HG03095 (cell line): ENCODE results near the gene EXOSC7.

Experiments used
- ATAC-seq: cut with Tn5 transposase; IDR thresholded peaks from one replicate; pipeline ENCODE4 v1.9.1; 2021; ENCODE audit warnings: moderate library complexity; ENCODE audit not compliant: unreplicated experiment

EXOSC7 gene

DNA sequence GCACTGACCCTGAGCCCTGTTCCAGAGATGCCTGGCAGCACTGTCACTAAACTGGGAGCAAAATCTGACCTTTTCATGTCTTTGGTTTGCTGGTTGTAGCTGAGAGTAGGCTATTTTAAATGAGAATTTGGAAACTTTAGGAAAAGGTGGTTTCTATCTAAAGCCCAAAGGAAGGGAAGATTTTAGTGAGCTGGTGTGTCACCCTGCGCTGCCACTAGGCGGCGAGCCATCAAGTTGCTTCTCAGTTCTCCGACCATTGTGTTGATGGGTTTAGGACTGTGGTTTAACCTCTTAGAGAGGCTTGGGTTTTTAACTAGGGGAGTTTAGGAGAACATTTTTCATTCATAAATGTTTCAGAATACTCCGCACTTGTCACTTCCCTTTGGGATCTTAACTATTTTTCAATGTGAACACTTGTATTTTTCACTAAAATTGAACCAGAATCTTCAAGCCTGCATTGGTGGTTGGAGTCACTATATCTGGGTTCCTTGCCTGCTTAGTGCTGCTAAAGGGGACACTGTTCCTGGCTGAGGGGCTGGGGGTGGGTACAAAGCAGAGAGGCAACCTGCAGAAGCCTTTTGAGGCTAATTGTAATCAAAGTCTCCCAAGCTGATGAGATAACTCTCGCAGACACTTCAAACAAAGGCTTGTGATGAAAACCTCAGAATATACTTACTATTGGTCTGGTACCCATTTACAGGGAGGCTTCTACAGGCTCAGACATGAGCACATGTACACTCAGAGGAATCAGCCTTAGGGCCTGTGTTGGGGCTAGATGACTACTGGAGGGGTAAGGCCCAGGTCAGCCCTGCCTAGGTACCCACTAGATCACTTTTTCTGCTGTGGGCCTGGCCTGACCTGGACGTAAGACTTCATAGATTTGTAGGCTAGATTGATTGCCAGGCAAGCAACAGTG is 16.8 kb downstream of the EXOSC7 start:
- no peak for ATAC-seq

DNA sequence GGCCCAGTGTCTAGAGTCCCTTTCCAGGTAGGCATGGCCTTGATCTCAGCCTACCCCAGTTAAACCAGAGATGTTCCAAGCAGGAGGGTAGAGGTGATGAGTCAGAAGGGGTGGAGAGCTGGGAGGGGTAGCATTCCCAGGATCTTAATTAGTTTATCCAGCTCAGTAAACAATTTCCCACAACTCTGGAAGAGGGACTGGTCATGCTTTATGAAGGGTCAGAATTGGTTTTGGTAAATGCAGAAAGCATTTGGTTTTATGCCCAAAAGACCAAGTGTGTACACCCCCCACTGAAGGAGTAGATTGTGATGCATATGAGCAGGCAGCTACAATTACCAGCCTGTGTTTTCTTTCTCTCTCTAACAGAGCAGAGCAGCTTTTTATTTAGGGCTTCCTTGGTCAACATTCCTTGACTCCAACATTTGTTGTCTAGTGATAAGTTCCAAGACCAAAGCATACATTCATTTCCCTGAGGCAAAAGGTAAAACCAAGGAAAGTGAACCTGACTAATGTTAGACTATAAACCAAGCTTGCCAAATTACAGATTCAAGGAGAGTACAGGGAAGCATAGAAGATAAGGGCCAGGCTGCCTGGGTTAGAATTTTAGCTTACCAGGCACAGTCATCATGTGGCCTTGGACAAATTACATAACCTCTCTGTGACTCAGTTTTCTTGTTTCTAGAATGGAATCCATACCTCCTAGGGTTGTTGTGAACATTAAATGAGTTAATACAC is 17.6 kb downstream of the EXOSC7 start:
- no peak for ATAC-seq

DNA sequence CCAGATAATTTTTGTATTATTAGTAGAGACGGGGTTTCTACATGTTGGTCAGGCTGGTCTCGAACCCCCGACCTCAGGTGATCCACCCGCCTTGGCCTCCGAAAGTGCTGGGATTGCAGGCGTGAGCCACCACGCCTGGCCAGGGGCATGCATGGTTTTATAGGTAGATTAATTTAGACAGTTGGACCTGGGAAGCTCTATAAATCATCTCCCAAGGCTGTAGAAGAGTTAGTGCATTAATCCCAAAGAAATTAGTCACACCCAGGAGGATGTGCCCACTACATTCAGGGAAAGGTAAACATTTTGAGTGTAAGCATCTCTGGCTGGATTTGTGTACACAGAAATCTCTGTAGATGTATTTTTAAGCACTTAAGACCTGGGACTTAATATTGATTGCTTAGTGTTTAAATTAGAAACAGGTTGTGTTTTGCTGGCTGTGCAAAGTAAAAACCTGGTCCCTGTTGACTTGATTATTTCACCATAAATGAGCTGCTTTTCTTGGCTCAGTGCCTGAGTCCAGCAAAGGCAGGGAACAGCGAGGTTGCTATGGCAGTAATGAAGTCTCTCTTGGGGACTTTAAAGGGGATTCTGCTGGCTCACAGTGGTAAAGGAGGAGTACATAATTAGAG is 19.2 kb downstream of the EXOSC7 start:
- ATAC-seq: no peak

DNA sequence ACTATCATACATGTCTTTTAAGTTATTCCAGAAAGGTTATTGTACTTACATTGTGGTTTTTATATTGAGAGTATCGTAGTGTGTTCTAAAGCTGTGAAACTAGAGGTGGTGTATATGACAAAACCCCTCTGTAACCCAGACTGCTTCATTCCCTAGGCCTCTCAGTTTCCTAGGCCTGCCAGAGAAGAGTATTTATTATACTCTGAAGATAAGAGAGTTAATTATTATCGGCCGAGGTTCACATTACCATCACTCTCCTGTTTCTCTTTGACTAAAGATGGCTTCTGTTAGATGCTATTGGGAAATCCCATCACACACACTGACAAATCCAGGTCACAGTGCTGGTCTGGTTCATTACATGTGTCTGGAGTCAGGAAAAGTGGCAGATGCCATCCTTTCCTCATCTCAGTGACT is 20.5 kb downstream of the EXOSC7 start:
- ATAC-seq: no peak

DNA sequence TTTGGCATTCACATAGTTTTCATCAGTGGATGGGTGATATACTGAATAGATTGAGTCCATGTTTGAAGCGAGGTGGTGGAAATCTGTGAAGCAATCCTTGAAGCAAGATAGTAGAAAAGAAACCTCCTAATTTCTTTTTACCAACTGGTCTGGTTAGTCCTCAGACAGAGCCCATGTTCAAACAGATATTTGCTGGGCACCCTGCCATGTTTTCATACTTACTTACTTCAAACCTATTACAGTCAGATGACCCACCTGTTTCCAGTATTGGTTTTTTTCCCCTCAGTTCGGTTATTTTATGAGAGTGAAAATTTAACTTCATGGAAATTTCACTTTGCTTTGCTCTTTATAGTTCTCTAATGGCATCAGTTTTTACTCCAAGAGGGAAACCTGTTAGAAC is 23.7 kb downstream of the EXOSC7 start:
- ATAC-seq: no peak

DNA sequence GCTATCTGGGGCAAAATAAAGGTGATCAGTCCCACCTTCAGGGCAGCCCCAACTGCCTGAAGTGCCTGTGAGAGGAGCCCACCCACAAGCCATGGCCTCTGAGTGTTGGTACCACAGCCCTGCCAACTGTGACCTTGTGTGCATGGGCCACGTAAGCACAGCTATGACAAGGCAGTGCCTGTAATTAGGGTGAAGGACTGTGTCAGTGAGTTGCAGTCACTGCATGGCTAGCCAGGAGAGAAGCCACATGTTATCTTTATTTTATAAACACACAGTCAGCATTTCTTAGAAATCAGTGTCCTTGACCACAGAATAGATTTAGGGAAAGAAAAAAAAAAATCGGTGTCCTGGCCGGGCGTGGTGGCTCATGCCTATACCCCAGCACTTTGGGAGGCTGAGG is 24.8 kb downstream of the EXOSC7 start:
- no peak for ATAC-seq

DNA sequence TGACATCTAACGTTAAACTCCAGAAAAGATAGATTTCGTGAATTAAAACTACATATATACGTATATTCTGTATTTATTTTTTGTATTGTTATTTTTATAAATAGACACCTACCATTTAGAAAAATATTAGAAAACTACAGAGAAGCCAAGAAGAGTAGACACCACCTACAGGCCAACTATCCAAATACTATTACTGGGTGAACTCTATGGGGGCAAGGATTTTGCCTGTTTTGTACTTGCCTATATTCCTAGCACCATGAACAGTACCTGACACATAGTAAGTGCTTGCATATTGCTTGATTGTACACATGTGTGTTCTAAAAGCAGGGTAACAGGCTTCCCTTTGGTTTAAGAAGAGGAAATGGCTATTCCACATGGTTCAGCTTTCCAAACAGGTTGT is 25.7 kb downstream of the EXOSC7 start:
- no peak for ATAC-seq

DNA sequence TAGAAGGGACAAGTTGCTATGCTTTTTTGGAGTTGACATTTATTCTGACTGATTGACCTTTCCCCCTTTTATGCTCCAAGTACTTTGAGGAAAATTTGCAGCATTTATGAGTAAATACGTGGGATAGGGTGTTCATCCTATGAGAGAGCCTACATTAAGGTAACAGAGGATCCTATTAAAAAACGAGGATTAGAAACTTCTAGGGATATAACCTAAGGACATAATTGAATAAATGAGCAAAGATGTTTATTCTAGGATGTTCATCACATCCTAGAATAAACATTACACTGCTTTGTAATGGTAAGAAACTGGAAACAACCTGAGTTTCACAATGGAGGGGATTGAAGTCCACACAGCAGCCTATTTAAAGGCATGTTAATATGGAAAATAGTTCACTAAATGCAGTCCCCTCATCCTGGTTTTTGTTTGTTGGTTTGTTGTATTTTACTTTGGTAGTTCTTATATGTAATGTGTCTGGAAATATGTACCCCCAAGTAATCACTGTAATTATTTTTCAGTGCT is 26.2 kb downstream of the EXOSC7 start:
- ATAC-seq: no peak

DNA sequence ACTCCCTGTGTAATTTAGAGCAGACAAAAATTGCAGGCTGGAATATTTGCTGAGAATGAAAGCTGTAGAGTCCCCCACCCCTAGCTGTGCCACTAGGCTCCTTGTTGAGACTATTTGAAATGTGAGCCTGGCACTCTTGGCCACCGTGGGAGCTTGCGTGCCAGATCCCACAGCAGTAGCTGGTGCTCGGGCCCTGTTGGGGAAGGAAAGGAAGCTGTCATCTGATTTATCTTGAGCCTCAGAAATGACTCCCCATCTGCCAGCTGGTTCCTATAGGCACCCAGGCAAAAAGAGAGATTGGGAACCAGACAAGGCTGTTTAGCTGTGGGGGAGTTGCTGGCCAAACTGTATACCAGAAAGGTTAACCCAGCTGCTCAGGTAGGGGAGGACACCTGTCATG is 26.7 kb downstream of the EXOSC7 start:
- no peak for ATAC-seq

DNA sequence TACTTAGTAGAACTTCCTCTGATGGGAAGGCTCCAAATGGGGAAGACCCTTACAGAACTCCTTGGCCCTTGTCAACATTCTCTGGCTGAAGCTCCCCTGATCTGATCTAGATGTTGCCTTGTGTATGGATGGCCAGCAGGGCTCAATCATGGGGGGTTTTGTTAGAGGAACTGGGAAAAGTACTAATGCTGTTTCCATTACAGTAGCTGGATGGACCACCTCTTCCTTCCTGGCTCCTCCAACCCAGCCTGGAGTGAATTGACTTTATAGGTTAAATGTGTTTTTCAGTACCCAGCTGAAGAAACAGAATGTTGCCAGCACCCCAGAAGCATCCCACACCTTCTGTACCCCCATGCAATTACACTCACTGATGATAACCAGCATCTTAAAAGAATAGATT is 27.4 kb downstream of the EXOSC7 start:
- no peak for ATAC-seq

DNA sequence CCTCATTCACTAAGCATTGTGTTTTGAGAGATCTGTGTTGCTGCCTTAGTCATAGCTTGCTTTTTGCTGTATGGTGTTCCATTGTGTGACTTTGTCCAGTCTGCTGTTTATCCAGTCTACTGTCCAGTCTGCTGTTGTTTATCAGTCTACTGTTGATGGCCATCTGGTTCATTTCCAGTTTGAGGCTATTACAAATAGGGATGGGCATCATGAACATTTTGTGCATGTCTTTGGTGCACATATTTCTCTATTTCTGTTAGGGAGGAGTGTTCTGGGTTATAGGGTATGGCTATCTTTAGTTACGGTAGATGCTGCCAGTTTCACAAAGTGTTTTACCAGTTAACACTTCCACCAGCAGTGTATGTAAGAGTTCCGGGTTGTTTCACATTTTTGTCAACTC is 27.8 kb downstream of the EXOSC7 start:
- no peak for ATAC-seq

DNA sequence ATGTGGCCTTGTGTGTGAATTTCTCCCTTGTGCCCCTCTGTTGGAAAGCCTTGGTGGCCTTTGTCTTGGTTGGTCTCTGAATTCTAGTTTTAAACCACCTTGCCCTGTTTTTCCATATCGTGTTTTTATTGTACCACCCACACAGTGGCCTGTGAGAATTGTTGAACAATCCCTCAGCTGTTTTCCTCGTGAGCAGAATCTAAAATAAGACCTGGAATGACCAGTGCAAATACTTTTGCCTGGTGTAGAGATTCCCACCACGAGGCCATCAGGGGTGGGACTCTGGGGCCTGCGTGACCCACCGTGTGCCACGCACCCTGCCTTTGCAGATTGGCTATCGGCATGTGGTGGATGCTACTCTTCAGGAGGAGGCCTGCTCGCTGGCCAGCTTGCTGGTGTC is 31.0 kb downstream of the EXOSC7 start:
- no peak for ATAC-seq

DNA sequence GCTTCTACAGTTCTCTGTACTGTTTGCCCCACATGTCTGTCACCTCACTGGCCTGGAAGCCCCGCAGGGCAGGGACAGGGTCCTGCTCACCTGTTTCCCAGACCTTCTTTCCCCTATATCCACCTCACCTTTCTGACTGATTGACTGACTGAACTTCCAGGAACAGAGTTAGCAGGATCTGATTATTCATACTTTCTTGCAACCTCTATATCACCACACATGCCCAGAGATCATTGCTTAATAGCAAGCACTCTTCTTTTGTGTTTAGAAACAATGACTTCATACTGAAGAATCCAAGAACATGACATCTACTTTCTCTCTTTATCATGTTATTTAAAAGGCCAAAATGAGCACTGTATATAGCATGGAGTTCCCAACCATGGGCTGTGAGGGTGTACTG is 32.1 kb downstream of the EXOSC7 start:
- ATAC-seq: no peak

DNA sequence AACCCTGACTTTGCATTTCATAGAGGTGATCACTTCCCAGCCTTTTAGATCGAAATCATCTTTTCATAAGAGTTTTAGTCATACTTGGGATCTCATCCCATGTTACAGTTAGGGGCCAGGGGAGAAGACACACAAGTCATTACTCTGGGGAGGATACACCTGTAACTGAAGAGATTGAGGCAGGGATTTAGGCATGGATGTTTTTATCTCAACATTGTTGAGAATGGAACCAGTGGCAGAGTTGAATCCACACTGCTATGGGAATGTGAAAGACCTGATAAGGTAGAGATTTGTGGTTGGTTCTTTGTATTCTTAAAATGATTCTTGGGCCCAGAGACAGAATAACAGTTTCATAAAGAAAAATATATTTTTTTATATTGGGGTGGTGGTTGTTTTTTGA is 33.8 kb downstream of the EXOSC7 start:
- ATAC-seq: no peak

DNA sequence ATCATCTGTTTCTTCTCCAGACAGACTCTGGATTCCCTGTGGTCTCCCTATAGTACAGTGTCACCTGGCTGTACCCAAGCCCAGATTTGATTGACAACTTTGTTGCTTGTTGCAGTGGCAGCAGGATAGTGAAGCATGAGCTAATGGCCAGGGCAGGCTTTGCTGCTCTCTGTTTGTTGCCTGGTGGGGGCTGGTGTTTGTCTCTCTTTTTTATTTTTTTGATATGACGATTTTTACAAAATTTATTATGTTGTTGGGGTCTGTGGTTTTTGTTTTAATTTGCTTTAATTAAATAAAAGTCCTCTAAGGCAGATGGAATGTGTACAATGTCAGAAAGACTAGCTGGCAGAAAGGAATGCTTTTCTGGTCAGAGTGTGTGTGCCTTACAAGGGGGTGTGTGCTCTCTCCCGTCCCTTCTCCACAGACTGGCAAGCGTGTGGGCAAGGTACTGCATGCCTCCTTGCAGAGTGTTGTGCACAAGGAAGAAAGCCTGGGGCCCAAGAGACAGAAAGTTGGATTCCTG is 34.8 kb downstream of the EXOSC7 start:
- ATAC-seq: no peak

DNA sequence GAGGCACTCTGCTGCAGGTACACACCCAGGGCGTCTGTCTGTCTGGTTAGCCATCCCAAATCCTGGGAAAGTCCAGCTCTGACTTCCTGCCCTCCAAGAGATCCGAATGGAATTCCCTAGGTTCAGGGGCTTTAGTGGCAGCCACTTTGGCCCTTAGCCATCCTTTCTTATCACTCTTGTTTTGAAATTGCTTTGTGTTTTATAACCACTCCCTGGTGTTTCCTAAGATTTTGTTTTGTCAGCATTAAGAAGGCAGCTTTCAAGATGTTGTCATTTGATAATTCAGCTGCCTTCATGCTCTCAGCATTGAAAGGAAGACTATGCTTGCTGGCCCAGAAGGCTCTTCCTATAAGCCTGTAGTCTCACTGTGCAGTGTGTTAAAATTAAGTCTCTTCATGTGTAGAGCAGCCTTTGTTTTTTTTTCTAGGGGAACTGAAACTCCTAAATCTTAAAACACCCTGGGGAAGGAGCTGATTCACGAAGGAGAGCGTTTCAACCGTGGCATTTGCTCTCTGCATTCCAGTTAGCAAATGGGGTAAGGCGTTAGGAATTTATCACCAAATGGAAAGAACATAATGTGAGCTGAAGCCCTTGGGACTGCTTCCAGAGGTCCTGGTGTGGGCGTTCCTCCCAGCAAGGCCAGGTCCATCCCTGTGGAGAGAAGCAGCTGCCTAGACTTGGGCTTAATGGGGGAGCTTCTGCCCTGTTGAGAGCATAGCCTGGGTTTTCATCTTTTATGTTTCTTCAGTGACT is 35.9 kb downstream of the EXOSC7 start:
- ATAC-seq: no peak

DNA sequence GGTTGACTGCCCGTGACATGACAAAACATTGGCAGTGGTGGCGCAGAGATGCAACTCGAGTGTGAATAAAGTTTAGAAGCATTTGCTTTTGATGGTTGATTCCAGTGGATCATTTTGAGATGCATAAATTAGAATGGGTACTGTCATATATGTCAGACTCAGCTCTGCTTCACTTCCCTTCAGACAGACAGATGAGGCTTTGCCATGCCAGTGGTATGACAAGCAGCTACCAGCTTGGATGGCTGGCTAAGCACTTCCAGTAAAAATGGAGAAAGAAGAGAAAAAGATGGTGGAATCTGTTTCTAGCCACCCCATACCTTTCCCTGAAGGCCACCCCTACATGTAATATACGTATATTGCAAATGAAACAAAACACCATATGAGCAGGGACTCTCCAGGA is 36.5 kb downstream of the EXOSC7 start:
- no peak for ATAC-seq

DNA sequence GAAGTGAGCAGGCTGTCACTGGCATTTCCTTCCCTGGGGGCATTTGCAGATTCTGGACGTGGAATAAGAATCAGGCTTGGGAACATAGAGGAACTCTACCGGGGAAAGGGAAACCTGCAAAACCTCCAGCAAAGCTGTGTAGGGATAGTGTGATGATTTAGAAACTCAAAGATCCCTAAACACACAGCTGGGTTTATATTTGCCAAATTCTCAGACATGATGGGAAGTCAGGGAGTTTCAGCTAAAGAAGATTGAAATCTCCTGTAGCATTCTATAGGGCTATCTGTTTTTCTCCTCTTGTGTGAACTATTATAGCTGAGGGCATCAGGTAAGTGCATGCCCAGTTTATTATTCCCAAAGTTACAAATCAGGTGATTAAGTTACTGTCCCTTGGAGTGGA is 40.9 kb downstream of the EXOSC7 start:
- ATAC-seq: no peak

DNA sequence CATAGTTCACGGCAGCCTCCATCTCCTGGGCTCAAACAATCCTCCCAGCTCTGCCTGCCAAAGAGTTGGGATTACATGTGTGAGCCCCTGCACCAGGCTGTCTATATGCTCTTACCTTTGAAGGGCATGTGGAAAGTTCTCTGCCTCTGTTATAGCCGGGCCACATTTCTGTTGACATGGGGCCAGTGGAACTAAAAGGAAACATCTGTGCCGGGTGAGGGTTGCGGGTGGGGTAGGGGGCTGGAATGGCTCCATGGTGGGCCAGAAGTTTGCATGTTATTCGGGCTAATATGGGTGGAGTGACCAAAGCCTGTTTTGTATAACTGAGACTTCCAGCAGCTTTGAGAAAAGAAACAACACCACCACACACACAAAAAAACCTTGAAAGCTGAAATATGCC is 41.8 kb downstream of the EXOSC7 start:
- ATAC-seq: no peak

DNA sequence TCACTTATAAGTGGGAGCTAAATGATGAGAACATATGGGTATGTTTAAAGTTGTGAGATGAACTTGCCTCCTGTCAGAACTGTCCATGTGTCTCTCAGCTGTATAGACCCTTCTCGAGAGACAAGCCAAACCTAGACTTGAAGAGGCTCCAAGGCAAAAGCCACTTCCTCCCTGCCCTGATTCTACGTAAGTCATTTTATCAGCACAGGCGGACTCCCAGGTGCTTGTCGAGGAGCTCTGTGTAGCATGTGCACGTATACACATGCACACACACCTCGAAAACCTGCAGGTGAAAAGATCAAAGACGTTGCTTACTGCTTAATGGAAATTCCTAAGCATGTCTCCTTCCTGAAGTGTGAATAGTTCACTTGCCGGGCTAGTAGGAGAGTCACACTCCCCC is 44.5 kb downstream of the EXOSC7 start:
- no peak for ATAC-seq
